Choroid plexus epithelial cell (primary cell): Measurements from ENCODE around the gene MYBBP1A.
"Not testable (repeated sequence)": the region's sequence is repeated elsewhere in the genome, so short reads cannot be mapped to it uniquely, and the experiment has no call there.

Source experiments
- DNase-seq: peaks from one replicate; pipeline ENCODE4 v3.0.0-alpha.2; 2010; ENCODE audit warnings: low read depth
- H3K4me3 ChIP-seq: 2 replicates; pipeline ENCODE4 v1.5.1; 2011; ENCODE audit warnings: low read depth, mild to moderate bottlenecking, control low read depth, low read length, moderate library complexity
- TF ChIP-seq, protein P1 (sequence below): conservative IDR thresholded peaks from 2 replicates; pipeline ENCODE4 v1.5.1; 2011; ENCODE audit warnings: low read depth, mild to moderate bottlenecking, control low read depth, inconsistent platforms, low read length, moderate library complexity

Gene MYBBP1A, protein sequence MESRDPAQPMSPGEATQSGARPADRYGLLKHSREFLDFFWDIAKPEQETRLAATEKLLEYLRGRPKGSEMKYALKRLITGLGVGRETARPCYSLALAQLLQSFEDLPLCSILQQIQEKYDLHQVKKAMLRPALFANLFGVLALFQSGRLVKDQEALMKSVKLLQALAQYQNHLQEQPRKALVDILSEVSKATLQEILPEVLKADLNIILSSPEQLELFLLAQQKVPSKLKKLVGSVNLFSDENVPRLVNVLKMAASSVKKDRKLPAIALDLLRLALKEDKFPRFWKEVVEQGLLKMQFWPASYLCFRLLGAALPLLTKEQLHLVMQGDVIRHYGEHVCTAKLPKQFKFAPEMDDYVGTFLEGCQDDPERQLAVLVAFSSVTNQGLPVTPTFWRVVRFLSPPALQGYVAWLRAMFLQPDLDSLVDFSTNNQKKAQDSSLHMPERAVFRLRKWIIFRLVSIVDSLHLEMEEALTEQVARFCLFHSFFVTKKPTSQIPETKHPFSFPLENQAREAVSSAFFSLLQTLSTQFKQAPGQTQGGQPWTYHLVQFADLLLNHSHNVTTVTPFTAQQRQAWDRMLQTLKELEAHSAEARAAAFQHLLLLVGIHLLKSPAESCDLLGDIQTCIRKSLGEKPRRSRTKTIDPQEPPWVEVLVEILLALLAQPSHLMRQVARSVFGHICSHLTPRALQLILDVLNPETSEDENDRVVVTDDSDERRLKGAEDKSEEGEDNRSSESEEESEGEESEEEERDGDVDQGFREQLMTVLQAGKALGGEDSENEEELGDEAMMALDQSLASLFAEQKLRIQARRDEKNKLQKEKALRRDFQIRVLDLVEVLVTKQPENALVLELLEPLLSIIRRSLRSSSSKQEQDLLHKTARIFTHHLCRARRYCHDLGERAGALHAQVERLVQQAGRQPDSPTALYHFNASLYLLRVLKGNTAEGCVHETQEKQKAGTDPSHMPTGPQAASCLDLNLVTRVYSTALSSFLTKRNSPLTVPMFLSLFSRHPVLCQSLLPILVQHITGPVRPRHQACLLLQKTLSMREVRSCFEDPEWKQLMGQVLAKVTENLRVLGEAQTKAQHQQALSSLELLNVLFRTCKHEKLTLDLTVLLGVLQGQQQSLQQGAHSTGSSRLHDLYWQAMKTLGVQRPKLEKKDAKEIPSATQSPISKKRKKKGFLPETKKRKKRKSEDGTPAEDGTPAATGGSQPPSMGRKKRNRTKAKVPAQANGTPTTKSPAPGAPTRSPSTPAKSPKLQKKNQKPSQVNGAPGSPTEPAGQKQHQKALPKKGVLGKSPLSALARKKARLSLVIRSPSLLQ (N-terminal part only)

DNA sequence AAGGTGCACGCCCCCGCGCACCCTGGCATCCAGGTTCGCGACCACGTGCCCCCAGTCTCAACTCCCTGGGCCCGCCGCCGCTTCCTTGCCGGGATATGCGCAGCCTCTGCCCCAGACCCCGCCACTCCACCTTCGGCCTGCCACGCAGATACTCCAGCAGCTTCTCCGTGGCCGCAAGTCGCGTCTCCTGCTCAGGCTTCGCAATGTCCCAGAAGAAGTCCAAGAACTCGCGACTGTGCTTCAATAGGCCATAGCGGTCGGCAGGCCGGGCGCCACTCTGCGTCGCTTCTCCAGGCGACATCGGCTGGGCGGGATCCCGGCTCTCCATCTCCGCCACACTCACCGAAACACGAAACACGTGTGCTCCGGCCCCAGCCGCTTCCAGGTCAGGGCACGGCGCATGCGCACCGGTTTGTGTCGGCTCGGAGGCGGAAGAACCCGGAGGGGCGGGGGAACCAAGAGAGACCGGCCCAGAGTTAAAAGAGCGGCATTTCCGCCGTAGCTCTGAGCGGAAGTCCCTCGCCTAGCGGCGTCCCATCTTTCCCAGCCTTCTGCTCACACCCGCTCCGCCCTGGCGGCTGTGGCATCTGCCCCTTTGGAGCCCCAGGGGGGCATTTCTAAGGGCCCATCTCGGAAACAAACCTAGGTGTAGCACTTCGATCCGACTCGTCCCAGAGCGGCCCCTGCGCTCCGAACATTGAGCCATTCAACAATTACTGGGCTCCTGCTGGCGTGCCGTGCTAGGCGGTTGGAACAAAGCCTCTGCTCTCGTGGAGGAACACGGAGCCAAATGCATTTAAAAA lies at the start of gene MYBBP1A:
TSS of gene MYBBP1A (minus strand) at position 388 of the 803 bp plus-strand sequence. CDS start at position 328, 60 bp downstream.
- H3K4me3 ChIP-seq, result peak within 1 kb of the TSS; percentile 95
- peak; percentile 96 for DNase-seq
- TF ChIP-seq, protein P1, sequence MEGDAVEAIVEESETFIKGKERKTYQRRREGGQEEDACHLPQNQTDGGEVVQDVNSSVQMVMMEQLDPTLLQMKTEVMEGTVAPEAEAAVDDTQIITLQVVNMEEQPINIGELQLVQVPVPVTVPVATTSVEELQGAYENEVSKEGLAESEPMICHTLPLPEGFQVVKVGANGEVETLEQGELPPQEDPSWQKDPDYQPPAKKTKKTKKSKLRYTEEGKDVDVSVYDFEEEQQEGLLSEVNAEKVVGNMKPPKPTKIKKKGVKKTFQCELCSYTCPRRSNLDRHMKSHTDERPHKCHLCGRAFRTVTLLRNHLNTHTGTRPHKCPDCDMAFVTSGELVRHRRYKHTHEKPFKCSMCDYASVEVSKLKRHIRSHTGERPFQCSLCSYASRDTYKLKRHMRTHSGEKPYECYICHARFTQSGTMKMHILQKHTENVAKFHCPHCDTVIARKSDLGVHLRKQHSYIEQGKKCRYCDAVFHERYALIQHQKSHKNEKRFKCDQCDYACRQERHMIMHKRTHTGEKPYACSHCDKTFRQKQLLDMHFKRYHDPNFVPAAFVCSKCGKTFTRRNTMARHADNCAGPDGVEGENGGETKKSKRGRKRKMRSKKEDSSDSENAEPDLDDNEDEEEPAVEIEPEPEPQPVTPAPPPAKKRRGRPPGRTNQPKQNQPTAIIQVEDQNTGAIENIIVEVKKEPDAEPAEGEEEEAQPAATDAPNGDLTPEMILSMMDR, result peak; percentile 39

DNA sequence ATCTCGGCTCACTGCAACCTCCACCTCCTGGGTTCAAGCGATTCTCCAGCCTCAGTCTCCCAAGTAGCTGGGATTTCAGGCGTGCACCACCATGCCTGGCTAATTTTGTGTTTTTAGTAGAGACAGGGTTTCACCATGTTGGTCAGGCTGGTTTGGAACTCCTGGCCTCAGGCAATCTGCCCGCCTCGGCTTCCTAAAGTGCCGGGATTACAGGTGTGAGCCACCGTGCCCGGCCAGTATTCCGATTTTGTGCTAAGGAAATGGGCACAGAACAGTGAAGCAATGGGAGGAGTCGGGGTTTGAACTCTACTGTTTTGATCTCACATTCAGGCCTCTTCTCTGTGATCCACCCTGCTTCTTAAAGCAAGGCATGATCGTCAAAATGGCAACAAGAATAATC lies 49.6 kb upstream of the MYBBP1A start:
- not testable (repeated sequence) for H3K4me3 ChIP-seq, DNase-seq

DNA sequence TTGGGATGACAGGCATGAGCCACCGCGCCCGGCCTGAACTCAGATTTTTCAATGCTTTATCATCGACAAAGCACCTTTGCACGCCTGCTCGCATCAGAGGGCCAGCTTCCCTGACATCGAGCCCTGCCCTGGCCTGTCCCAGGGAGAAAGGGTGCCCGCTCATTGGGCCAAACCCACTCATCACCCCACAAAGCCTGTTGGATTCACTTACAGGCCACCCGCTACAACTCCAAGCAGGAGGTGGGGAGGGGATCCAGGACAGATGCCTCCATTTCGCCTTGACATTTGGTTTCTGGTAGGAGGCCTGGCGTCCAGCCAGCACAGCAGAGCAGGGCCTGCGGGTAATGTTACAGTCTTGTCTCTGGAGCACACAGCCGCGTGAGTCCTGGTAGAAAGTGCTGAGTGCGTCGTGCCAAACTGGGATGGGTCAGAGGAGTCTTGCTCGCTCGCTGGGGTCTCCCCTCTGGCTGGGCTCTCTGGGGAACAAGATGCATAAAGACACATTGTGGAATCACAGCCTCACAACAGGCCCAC lies 49.0 kb upstream of the MYBBP1A start:
- no peak overlapping the region for H3K4me3 ChIP-seq
- TF ChIP-seq, protein P1, result no peak
- DNase-seq, result peak; percentile 89

DNA sequence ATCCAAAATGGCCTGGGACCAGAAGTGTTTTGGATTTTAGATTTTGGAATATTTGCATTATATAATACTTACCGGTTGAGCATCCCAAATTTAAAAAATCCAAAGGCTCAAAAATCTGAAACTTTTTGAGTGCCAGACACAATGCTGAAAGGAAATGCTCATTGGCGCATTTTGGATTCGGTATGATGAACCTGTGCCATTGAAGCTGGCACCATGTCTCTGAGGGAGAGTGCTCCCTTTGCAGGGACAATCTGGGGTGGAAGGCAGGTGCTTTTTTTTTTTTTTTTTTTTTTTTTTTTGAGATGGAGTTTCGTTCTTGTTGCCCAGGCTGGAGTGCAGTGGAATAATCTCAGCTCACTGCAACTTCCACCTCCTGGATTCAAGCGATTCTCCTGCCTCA lies 46.9 kb upstream of the MYBBP1A start:
- DNase-seq, result no peak
- TF ChIP-seq, protein P1, result no peak
- H3K4me3 ChIP-seq, result no peak overlapping the region

DNA sequence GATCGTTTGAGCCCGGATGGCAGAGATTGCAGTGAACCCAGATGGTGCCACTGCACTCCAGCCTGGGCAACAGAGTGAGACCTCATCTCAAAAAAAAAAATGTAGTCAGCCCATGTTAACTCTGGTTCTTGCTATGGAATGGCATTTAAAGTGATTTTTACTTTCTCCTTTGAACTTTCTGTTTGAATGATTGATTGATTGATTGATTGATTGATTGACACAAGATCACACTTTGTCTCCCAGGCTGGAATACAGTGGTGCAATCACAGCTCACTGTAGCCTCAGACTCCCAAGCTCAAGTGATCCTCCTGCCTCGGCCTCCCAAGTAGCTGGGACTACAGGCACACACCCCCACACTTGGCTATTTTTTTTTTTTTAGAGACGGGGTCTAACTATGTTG lies 46.1 kb upstream of the MYBBP1A start:
- TF ChIP-seq, protein P1, result no peak
- no peak overlapping the region for H3K4me3 ChIP-seq
- DNase-seq, result no peak

DNA sequence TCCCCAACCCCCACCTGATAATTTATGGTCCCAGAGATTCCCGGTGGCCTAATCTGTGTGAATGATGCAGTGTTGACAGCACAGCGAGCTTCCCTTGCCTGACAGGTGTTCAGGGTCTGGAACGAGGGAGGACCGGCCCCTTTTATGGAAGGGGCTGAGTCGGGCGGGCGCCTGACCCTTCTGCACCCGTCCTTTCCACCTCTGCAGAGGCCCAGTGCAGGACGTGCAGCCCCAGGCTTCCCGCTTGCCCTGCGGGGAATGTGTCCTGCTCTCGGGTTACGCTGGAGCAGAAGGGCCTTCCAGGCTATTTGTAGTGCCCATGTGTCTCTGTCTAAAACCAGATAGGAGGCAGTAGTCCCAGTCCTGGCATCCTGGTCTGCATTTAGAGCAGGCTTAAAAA lies 45.4 kb upstream of the MYBBP1A start:
- TF ChIP-seq, protein P1, result no peak
- no peak overlapping the region for H3K4me3 ChIP-seq

More for the DNA sequence above, 45.4 kb upstream of the MYBBP1A start:
- DNase-seq, result no peak
